ENCODE results near the gene PEX11A.

PEX11A gene

DNA sequence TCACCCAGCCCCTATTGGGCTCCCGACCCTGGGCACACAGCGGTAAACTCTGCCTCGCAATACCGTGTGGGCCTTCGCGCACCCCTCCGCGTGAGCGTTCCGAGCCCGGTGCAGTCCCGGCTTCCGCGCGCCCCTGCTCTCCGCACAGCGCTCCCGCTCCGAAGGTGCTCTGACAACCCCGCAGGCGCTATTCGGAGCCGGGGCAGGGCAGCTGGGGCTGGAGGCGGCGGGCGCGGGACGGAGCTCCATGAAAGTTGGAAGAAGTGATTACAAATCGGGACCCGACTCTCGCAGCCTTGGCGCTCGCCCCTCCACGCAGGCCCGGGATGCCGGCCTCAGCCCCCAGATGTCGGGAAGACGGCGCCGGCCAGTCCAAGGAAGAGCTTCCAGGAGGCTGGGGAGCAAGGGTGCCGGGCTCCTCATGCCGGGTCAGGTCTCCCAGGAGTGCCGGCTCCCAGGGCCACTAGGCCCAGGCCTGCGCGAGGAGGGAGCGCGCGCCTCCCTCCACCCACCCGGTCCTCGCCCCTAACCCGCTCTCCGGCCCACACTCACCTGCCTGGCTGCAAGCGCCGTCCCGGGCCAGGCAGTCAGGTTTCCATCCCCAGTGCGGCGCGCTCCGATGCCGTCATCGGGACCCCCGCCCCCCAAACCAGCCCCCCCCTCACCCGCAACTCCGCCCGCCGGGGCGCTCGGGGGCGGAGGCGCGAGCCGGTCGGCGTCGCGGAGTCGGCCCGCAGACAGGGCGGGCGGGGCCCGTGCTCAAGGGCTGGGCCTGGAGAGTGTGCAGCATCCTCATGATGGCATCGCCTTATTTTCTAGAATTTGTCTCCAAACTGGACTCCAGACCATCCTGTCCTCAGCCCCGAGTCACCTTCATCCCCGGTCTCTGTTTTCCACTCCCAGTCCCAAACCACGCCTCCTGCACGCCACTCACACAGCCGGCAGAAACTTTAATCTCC, 35.4 kb downstream of the PEX11A start, which contains the start of gene KIF7:
Gene KIF7, minus strand, starts transcription at position 621 of the 959 bp plus-strand sequence. CDS start 2,537 bp downstream, outside the sequence.
- DNase-seq (ENCODE audit: low spot score): peak; percentile 27

DNA sequence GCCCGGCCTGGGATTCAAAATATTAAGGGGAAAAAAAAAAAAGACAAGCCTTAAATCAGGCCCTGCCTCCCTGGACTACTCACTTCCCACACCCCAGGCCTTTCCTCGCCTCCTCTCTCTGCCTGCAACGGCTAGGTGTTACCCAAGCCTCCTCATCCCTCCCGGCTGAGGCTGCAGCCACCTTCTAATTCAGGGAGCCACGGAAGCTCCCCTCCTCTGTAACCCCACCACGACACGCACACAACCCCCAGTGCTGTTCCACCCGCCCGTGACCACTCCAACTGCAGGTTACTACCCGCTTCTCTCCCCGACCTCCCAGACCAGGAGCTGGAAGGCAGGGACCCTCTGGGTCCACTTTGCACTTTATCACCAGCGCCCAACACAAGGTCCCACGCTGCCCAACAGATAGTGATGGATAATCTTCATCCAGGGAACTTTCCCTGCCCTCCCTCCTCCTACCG, 36.2 kb downstream of the PEX11A start:
- DNase-seq (ENCODE audit: low spot score): no peak

DNA sequence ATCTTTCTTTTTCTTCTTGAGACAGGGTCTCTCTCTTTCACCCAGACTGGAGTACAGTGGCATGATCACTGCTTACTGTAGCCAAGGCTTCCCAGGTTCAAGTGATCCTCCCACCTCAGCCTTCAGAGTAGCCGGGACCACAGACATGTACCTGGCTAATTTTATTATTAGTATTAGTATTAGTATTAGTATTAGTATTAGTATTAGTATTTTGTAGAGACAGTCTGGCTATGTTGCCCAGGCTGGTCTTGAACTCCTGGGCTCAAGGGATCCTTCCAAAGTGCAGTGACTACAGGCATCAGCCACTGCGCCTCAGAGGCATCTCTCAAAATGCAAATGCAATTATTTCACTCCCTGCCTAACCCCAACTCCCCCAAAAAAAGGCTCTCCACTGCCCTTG, 37.0 kb downstream of the PEX11A start:
- DNase-seq (ENCODE audit: low spot score): no peak

DNA sequence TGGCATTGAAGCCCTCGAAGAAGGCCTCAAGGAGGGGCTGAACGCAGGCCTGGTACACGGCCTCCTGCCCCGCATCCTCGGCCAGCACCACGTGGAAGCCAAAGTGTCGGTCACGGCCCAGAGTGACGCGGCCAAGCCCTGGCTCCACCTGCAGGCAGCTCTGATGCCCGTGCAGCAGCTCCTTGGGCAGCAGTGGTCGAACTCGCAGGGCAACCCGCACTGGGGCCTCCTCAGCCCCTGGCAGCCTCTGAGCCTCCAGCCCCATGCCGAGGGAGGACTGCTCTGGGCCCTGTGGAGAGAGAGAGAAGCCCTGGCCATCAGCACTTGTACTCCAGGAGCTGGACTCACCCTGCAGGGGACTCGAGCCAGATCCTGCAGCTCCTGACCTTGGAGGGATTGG, 37.9 kb downstream of the PEX11A start:
- no peak for DNase-seq (ENCODE audit: low spot score)

DNA sequence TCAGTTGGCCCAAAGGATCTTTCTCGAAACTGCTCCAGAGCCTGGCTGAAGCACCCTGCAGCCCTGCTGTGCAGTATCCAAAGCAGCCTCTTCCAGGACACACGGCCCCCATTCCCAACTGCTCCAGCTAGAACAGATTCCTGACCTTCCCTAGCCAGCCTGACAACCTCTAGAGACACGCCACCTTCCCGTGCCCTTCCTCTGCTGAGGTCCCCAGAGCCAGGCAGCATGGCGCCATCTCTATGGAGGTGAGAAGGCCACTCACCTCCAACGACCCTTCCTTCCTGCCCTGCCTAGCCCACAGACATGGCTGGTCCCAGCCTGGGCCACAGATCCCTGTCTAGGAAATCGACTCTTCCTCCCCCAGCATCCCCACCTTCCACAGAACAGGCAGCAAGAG, 38.4 kb downstream of the PEX11A start:
- no peak for DNase-seq (ENCODE audit: low spot score)

DNA sequence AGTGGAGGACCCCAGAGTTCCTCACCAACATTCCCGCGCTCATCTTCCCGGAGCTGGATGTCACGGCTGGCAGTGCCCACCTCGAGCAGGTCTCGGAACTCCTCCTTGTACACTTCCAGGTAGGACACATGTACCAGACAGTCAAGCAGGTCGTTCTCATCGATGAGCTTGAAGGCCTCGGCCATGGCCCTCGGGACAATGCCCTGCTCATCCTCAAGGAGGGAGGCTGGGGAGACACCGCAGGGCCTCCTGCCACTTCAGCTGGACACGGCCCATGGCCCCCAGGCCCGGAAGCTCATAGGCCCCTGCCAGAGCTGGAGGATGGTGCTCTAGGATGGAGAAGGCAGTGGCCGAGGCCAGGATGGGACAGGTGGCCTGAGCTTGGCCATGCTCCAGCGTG, 40.8 kb downstream of the PEX11A start:
- no peak for DNase-seq (ENCODE audit: low spot score)

DNA sequence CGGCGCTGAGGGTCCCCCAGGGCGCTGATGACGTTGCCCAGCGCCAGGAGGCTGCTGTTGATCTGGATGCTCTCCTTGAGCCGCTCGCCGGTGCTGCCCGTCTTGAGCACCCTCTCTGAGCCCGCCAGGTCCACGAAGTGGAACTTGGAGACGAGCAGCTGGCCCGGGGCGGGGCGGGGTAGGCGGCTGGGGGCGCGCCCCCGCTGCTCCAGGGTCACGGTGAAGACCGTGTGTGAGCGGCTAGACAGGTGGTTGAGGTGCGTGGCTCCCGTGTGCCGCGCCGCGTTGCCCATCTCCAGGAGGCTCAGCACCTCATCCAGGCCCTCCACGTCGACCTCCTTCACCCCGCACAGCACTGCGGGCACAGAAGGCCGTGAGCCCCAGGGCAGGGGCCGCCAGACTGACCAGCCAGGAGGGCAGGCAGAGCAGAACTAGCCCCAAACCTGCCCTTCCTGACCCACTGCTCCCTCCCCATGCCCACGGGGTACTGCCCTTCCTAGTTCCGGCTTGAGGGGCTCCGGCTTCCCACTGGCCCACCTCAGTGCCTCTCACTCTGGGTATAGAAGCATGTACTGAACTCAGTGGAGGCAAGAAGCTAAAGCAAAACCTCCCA, 41.4 kb downstream of the PEX11A start:
- no peak for DNase-seq (ENCODE audit: low spot score)

DNA sequence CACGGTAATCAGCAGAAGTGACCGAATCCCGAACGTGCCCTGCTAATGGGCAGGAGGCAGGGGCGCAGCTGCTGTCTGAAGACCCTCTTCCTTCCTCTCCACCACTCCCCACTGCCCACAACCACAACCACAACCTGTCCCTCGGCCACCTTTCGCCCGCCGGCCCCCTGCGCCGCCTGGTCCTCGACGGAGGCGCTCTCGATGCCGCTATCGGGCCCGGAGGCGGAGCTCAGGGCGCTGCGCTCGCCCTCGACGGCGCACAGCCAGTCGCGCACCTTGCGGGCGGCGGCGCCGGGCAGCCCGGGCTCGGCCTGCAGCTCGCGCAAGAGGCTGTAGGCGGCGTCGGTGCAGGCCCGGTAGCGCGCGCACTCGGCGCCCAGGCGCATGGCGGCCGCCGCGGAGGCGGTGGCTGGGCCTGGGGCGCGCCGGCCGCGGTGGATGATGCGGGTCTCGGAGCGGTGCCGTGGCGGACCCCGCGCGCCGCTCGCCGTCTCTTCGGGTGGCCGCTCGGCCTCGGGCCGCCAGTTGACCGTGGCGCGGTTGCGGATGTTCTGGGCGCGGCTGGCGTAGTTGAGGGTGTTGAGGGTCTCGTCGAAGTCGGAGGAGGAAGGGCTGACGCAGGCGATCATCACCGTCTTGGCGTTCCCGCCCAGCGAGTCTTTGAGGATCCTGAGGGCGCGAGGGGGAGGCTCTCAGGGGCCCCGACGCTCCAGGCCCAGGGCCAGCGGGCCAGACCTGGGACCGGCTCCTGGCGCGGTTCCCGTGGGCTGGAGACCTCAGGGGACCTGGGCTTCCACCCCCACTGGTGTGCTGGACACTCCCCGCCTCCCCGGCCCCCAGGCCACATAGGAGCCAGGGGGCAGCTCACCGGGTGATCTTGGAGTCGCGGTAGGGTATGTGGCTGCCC, 42.2 kb downstream of the PEX11A start:
- DNase-seq (ENCODE audit: low spot score): no peak

DNA sequence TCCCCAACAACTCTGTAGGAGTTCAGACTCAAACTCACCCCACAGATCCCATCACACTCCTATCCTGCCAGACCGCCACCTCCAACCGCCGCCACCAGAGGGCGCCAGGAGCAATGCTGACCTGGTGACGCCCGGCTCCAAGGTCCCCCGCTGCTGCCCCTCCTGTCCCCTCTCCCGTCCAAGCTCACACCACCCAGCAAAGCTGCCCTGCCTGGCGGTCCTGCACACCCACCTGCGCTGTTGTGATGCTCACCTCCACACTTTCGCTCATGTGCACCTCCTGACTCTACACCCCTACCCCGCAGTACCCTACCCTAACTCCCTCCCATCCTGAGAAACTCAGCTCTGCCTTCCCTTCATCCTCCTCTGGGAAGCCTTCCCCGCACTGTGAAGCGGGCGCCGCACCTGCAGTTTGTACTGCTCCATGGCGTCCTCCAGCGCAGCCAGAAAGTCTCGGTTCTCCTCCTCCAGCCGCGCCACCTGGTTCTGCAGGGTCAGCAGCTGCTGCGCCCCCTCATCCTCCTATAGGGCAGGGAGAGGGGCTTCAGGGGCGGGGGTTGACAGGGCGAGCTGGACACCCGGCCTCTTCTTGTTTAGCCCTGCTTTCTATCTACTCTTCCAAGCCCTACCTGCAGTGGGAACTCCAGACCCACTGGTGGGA, 43.2 kb downstream of the PEX11A start:
- peak; percentile 54 for DNase-seq (ENCODE audit: low spot score)

DNA sequence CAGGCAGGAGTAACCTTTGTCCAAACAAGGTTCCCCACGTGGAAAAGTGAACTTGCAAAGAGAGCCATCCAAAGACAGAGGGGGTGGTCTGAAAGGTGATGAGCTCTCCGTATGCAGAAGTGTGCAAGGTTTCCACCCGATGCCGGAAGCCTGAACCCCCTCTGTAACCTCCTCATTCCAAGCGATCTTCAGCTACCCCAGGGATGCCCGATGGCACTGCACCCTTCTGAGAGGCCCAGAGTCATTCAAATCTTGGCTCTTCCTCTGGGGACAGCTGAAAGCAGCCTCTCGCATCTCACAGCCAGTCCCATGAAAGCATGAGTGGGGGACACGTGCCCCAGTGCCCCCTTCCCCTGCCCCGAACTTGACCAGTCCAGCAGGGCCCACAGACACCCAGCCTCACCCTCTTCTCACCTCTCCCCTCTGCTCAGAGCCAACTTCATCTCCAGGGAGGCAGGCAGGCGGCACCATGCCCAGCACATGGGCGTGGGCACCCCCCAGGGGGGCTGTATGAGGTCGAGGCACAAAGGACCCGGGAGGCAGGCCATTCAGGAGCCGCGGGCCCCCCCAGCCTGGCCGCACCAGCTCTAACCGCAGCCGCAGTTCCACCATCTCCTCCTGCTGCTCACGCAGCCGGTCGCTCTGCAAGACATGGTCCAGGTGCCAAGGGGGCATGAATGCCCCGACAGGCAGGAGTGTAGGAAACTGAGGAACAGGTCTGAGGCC, 44.0 kb downstream of the PEX11A start:
- DNase-seq (ENCODE audit: low spot score): no peak

DNA sequence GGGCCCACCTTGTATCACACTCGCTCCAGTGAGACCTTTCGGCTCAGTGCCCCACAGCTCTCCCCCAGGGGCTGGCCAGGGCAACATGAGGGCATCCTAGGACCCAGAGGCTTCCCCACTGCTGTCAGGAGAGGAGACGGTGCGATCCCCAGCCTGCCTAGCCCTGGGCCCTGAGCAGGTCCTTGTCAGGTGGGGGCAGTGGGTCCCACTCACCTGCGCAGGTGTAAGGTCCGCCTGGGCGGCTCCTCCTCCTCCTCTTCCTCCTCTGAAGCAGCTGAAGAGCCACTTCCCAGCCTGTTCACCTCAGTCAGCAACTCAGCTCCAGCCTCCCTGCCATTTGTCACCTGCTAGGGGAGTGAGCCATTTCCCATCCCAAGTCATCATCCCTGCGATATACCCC, 44.9 kb downstream of the PEX11A start:
- no peak for DNase-seq (ENCODE audit: low spot score)

DNA sequence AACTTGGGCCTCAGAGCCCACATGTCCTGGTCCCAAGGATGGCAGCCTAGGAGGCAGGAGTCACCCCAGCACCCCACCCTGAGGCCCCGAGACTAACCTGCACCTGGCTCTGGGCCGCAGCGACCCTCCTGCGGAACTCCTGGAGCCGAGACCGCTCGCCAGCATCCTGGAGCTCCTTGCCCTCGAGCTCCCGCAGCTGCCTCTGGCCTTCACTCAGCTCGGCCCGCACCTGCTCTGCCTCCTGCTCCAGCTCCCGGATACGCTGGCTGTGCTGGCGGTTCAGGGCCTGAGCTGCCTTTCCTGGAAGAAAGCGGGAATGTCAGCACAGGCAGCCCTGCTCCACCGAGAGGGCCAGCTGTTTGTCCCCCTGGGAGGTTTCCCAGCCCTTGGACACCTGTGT, 48.4 kb downstream of the PEX11A start:
- DNase-seq (ENCODE audit: low spot score): no peak

DNA sequence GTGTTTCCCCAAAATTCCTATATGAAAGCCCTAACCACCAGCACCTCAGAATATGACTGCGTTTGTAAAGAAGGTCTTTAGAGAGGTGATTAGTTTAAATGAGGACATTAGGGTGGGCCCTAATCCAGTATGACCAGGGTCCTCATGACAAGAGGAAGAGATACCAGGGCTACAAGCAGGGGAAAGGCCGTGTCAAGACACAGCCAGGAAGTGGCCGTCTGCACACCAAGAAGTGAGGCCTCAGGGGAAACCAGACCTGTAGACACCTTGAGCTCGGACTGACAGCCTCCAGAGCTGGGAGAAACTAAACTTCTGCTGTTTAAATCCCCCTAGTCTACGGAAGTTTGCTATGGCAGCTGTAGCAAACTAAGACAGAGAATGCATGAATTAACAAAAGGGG, 49.5 kb downstream of the PEX11A start:
- DNase-seq (ENCODE audit: low spot score): no peak

DNA sequence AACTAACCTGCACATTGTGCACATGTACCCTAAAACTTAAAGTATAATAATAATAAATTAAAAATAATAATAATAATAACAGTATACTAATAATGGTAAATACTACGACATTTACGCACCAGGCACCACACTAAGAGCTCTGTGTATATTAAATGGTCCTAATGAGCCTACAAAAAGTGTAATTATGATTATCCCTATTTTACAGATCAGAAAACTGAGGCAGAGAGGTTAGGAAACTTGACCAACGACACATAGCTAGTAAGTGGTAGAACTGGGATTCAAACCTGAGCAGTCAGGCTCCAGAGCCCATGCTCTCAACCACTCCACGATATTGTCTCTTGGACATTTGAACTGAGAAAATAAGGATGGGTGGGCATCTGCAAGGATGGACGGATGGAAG, 50.3 kb downstream of the PEX11A start:
- DNase-seq (ENCODE audit: low spot score): no peak

DNA sequence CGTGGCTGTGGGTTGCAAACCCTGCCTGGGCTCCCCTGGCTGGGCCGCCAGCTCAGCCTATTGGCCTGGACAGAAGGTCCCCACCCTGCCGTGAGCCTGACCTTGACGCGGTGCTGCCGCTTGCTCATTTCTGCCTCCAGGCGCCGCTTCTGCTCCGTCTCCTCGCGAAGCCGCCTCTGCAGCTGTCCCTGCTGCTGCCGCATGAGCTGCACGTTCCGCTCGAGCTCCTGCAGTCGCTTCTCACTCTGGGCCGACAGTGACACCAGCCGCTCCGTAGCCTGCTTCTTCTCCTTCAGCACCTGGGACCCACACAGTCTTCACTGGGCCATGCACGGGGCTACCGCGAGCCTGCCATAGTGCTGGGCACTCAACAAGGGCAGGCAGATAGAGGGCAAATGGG, 57.0 kb downstream of the PEX11A start:
- no peak for DNase-seq (ENCODE audit: low spot score)

DNA sequence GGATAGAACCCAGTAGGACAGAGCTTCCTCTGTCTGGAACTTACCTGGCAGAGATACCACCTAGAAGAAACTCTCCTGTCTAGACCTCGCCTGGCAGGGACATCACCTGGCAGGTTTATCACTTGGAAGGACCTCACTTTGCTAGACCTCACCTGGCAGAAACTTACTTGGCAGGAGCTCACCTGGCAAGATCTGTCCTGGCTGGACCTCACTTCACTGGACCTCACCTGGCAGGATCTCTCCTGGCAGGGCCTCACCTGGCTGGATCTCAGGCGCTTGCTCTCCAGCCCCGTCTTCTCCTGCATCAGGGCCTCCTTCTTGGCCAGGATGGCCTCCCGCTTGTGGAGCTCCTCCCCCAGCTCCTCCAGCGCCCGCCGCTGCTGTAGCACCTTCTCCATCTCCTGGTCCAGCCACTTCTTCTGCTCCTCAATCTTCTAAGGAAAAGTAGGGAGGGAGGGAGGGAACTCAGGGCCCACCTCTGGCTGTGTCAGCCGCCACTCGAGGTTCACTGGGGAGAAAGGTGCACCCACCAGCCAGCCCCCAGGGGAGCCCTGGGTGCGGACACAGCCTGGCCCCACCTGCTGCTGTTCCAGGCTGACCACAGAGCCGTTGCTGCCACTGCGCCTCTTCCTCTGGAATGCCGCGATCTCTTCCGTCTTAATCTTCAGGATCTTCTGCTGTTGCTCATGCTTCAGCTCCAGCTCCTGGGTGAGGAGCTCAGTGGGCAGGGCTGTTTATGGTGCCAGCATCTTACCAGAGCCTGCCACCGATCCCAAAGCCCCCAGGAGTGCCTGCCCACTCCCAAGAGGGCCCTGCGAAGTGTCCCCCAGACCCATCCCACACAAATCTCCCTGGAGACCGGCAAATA, 57.8 kb downstream of the PEX11A start:
- DNase-seq (ENCODE audit: low spot score): no peak

DNA sequence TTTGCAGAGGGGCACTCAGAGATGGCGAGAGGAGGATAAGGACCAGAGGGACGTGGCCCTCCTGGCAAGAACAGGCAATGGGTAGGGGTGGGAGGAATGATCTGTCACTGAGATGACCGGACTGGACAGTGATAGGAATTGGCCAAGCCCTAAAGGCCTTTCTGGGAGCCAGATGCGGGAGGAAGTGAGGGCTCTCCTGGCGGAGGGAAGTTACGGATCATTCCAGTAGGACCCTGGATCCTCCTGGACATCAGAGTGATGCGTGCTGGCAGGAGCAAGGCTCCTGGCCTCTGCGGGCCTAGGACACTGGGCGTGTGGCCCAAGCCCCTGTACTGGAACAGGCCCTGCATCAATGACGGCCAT, 58.7 kb downstream of the PEX11A start:
- DNase-seq (ENCODE audit: low spot score): no peak

Data from cerebellar cortex (tissue), 1 donor.